ENCODE data around the gene GNLY. TPM values are rescaled to one million over a fixed set of nuclear protein-coding genes. Genes with fewer than 3 reads are reported as not detected.

The GNLY gene
- total and polyA plus RNA-seq, 2 donors from 2014 or later = 5.5 to 8.1 TPM

GRCh38 chr2:85706063-85706462 lies 11.9 kb downstream of the GNLY start:
- intact Hi-C loops (cut with DNase I) = loop anchor here (10.0 kb wide), 1 partner anchor 71 kb away; no protein-coding TSS in a partner anchor
- no peak overlapping the region for H3K9ac ChIP-seq (ENCODE audit: low read length in 3 of 3)
- no peak overlapping the region for H3K4me3 ChIP-seq (ENCODE audit: low read length in 3 of 3)
- DNase-seq (no peak), FAIRE-seq (no peak)
- H3K27me3 ChIP-seq (ENCODE audit: control insufficient read depth, insufficient read depth, low read length) = no peaks in the 10 kb centered on the region
- H3K9me3 ChIP-seq (ENCODE audit: control insufficient read depth in 2 of 3, insufficient read depth in 1 of 3, low read length in 3 of 3) = no peaks in the 10 kb centered on the region
- peak overlapping the region in 1 of 2 donors; percentile 5 for H3K27ac ChIP-seq (ENCODE audit: low read depth in 2 of 2, low read length in 2 of 2)
- H3K4me1 ChIP-seq (ENCODE audit: control insufficient read depth in 2 of 3, insufficient read depth in 2 of 3, low read depth in 1 of 3, low read length in 3 of 3) = peaks cover 0 to 12% (median 6%) of the 10 kb centered on the region in 3 donors
- TF ChIP-seq CTCF (IDR thresholded peaks at IDR 0.05; ENCODE audit: borderline replicate concordance, extremely low read depth, insufficient read depth) = no peak
- H3K36me3 ChIP-seq (ENCODE audit: control insufficient read depth in 2 of 3, insufficient read depth in 3 of 3, low read length in 3 of 3) = no peaks in the 10 kb centered on the region

GRCh38 chr2:85706599-85707296 lies 12.6 kb downstream of the GNLY start:
- no peak for DNase-seq
- intact Hi-C loops (cut with DNase I) = loop anchor here (10.0 kb wide), 1 partner anchor 72 kb away; no protein-coding TSS in a partner anchor
- TF ChIP-seq CTCF (IDR thresholded peaks at IDR 0.05; ENCODE audit: borderline replicate concordance, extremely low read depth, insufficient read depth) = no peak
- no peaks in the 10 kb centered on the region for H3K27me3 ChIP-seq (ENCODE audit: control insufficient read depth, insufficient read depth, low read length)
- FAIRE-seq = no peak
- H3K4me1 ChIP-seq (ENCODE audit: control insufficient read depth in 2 of 3, insufficient read depth in 2 of 3, low read depth in 1 of 3, low read length in 3 of 3) = peaks cover 0 to 13% (median 6%) of the 10 kb centered on the region in 3 donors
- H3K4me3 ChIP-seq (ENCODE audit: low read length in 3 of 3) = no peak overlapping the region
- no peaks in the 10 kb centered on the region for H3K9me3 ChIP-seq (ENCODE audit: control insufficient read depth in 2 of 3, insufficient read depth in 1 of 3, low read length in 3 of 3)
- no peaks in the 10 kb centered on the region for H3K36me3 ChIP-seq (ENCODE audit: control insufficient read depth in 2 of 3, insufficient read depth in 3 of 3, low read length in 3 of 3)
- peak overlapping the region in 1 of 2 donors; percentile 24 for H3K27ac ChIP-seq (ENCODE audit: low read depth in 2 of 2, low read length in 2 of 2)
- no peak overlapping the region for H3K9ac ChIP-seq (ENCODE audit: low read length in 3 of 3)

- no peaks in the 10 kb centered on the region for H3K9me3 ChIP-seq (ENCODE audit: control insufficient read depth in 2 of 3, insufficient read depth in 1 of 3, low read length in 3 of 3)
- DNase-seq = peak in 3 of 5 donors; percentile 54 to 90 (median 85)
- intact Hi-C loops (cut with DNase I) = loop anchor here (10.0 kb wide), 1 partner anchor 73 kb away; no protein-coding TSS in a partner anchor
- no peak overlapping the region for H3K4me3 ChIP-seq (ENCODE audit: low read length in 3 of 3)
- H3K4me1 ChIP-seq (ENCODE audit: control insufficient read depth in 2 of 3, insufficient read depth in 2 of 3, low read depth in 1 of 3, low read length in 3 of 3) = peaks cover 0 to 13% (median 6%) of the 10 kb centered on the region in 3 donors
- TF ChIP-seq CTCF (IDR thresholded peaks at IDR 0.05; ENCODE audit: borderline replicate concordance, extremely low read depth, insufficient read depth) = peak; percentile 84
- H3K27ac ChIP-seq (ENCODE audit: low read depth in 2 of 2, low read length in 2 of 2) = no peak overlapping the region
- H3K27me3 ChIP-seq (ENCODE audit: control insufficient read depth, insufficient read depth, low read length) = no peaks in the 10 kb centered on the region
- FAIRE-seq = peak; percentile 91
- H3K9ac ChIP-seq (ENCODE audit: low read length in 3 of 3) = no peak overlapping the region
- H3K36me3 ChIP-seq (ENCODE audit: control insufficient read depth in 2 of 3, insufficient read depth in 3 of 3, low read length in 3 of 3) = no peaks in the 10 kb centered on the region
Measured at GRCh38 chr2:85707304-85707703, 13.1 kb downstream of the GNLY start.

Measured in kidney (tissue), 14 donors.